GM21447 (cell line): ENCODE measurements around the gene ATXN1.

Experiments
- ATAC-seq: cut with Tn5 transposase; IDR thresholded peaks from one replicate; pipeline ENCODE4 v1.9.1; 2021; ENCODE audit not compliant: unreplicated experiment

Gene ATXN1

DNA sequence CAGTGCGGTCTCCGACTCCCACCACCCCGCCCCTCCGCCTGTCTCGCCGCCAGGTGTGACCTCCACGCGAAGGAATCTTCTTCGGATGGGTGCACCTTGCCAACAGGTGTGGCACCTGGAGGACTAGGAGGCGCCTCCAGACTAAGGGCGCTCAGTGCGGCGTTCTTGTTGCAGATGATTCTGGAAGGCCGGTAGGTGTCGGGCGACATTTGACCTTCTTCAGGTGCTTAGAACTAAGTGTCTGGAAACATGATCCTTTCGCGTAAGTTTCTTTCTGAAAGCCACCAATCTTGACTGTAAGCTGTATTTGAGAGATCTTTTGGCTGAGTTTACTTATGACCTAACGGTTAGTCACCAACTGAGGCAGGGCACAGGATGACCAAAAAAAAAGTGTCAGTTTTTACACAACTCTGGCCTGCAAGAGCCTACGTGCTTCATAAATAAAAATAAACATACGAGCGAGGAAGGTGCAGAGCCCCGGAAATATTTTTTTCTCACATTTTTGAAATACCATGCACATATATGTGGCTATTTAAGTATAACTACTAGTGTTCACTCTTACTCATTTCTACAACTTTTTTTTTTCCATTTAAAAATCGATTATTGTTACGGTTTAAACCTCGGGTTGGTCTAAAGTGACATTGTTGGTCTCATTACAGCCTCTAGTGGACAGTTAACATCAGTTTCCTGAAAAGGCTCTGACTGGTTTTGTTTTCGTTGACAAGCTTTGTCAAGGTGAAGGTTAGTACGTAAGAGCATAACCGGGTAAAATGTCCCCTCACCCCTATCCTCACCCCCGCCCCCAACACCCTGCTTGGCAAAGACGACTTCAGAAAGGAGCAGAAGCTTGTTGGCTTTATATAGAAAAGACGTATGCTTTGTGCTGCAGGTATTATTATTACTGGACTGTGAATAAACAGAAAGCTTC, 1.6 kb upstream of the ATXN1 start:
- ATAC-seq = peak; percentile 33

DNA sequence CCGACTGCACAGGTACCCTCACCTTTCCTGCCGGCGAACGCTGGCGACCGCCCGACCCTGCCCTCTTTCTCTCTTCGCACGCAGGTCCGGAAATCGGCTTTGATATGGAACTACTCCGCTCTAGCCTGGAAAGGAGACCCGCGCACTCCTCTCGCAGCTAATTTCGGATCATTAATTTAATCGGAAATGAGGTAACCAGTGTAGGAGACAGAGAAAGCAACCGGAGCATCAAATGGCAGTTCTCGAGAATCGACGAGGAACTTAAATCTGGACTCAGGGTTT, 949 bp upstream of the ATXN1 start:
- peak; percentile 8 for ATAC-seq

DNA sequence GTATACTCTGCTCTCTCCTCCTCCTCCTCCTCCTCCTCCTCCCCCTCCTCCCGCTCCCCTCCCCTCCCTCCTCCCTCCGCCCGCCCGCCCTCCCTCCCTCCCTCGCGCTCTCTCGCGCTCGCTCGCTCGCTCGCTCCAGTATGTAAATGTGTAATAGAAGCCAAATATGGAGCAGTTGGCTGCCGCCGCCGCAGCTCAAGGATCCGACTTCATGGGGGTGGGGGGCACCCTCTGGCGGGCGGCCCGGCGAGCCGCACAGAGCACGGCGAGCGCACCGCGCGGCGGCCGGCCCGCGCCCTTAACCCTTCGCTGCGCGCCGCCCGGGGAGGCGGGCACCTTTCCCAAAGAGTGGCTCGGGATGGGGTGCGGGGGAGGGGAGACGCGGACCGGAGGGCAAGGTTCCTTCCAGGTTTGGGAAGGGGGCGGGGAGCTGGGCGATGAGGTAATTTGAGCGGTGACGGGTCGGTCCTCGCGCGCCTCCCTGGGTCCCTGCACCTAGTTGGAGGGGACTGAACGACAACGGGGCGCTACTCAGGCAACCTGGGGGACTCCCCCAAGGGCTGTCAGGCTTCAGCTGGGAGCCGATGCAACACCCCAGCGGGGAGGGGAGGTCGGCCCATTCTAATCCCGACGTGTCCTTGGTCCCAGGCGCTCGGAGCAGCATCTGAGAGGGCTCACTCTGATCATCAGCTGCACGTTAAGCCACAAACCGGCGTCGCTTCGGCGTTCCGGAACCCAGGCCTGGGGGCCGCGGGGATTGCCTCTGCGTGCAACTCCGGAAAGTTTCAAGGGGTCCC, 409 bp upstream of the ATXN1 start:
- ATAC-seq = peak; percentile 55

DNA sequence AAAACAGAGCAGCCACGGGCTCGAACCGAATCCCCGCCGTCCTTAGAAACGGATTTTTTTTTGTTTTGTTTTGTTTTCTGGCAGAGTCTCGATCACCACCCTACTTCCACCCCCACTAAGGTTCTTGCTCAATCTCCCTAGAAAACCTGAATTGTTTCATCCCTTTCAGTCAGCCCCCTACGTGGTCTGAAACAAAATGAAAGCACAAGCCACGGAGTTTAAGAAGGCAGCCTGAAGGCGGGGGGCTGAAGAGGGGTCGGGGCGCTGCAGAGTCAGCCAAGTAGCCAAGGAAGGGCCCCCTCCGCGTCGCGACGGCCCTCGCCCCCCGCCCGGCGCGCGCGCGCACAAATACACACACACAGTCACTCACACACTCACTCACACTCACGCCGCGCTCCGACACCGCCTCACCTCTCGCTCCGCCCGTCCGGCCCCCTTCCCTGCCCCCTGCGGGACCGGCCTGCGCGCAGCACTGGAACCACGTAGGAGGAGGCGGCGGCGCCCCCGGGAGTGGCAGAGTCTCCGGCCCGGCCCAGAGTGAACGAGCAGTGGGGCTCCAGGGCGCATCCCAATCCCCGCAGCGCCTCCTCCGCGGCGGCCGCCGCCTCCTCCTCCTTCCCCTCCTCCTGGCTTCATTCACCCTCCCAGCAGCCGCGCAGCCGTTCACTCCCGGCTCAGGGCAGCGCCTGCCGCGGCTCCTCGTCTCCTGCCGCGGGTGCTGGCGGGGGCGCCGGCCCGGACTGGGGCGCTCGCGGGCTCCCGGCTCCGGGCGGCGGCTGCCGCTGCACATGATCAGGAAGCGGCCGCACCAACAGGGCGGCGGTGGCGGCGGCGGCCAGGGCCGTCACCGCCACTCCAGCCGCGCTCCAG, 1.4 kb downstream of the ATXN1 start:
- ATAC-seq = peak; percentile 29

DNA sequence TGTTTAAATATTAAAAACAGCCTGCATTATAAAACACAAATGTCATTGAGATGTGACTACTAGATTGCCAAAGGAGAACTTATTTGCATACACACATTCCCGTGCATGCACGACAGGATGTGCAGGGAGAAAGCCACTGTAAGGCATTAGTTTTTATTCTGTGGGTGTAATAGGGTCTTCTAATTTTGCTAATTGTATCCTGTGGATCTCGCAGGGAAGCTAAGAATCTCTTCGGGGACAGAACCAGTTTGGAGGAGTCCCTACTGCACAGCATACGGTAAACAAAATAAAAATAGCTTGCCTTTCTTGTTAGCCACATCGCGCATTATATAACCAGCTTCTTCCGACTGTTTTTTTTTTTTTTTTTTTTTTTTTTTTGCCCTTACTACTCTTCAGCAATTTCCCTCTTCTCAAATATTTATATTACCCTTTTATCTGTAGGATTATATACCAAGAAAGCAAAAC, 2.0 kb downstream of the ATXN1 start:
- ATAC-seq = no peak

DNA sequence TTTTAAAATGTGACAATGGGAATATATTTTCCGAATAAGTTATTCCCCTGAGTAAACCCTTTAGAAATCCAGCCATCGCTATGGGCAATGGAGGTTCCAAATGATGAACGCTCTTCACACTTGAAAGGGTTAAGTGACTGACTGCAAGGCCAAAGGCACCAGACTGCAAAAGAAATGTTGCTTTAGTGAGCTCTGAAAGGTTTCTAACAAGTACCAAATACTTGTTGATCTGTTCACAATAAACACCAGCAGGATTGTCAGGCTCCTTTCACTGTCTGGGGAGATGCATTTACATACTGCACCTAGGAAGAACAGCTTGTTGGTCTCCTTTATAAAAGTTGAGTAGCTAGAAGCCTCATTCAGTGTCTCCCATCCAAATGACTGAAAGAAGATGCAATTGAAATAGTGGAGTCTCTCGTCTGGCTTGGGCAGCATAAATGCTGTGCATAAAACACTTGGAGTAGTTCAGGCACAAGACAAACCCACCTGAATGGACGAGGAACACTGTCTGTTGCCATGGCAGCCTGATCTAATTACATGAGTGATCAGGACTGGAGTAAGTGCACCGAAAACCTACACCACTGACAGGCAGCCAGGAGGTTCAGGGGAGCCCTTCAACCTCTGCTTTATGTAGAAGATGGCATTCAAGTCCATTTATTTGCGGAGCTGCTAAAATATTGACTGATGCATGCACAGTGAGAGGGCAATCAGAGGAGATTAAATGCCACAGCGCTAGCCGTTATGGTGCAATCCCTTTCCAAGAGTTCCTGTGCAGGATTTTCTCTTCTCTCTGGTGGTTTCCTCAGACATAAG, 2.9 kb downstream of the ATXN1 start:
- no peak for ATAC-seq

DNA sequence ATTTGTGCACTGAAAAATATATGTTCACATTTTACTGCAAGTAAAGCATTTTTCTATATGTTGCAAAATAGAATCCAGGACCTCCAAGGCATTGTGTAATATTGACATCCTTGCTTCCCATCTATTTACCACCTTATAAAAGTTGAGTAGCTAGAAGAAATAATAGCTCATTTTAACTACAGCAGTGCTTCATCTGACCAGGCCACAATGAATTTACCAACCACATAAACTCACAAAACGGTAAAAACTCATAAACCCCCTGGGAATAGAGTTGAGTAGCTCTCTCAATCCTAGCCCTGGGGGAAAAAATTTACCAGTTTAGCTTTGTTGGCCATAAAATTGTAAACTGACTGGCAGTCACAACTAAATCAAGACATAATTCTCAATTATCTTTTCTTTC, 3.9 kb downstream of the ATXN1 start:
- no peak for ATAC-seq

DNA sequence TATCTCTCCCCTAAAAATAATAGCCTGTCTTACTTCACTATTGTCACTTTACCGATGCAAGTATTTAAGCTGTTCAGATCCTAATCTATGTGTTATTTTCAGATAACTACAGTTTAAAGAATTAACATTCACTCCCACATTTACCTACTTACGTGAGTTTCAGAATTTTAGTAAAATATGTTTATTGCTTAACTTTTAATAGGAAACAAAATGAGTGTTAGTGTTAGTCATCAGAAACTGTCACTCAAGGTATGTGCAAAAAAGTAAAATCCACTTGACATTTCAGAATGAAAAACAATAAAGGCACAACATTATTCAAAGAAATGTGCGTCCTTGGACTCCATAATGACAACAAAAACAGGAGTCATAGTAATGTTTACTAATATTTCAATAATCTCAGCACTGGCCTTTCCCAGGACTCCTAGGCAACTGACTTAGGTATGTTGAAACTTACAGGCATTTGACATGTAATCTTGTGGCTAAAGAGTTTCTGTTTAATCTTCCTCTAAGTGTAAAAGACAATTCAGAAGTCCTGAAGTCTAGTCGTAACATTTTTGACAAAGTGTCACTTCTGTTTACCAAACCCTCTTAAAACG, 4.5 kb downstream of the ATXN1 start:
- no peak for ATAC-seq

DNA sequence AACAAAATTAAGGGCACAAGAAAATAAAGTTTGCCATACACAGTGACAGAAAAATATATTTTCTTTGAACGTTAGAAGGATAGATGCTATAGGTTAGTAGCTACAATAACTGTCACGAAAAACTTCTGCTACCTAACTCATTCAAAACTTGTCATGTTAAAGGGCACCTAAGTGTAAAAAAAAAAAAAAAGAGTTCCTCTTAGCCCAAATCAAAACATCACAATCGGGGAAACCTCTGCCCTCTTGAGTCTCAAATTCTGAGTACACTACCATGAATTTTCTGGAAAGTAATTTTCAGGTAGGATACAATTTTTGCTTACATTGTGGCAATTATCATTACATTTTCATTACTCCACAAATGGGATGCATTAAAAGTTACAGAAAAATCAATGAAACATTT, 5.7 kb downstream of the ATXN1 start:
- ATAC-seq = no peak

DNA sequence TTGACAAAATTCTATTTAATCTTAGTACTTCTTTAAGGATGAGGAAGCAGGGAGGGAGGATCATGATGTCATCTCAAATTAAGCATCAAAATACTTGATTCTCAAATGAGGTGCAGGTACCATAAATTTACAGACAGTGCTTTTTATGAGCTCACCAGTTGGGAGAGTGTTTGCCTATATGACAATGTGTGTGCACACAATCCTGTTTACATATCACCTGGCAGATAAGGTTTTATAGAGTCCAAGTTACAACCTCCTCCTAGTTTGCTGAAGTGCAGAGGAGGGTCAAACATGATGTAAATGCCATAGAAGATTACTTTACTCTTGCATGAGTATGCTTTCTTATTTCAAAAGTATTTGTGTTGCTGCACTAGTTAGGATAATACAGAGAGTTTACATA, 6.4 kb downstream of the ATXN1 start:
- ATAC-seq = no peak

DNA sequence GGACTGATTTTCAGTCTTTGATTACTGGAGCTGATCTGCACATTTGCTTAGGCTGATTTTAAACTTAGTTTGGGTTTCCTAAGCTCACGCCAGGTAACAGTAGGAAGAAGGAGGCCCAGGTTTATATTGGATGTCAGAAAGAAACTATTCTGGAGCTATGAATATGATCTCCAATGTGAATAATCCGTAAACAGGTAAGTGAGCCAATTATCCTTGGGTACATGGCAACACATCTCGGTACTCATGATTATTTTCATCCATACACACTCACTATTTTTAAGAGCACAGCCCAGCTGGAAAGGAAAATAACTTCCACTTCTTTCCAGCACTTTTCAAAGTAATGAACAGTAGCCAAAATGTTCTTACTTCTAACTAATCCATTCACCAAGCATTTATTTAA, 7.0 kb downstream of the ATXN1 start:
- no peak for ATAC-seq

DNA sequence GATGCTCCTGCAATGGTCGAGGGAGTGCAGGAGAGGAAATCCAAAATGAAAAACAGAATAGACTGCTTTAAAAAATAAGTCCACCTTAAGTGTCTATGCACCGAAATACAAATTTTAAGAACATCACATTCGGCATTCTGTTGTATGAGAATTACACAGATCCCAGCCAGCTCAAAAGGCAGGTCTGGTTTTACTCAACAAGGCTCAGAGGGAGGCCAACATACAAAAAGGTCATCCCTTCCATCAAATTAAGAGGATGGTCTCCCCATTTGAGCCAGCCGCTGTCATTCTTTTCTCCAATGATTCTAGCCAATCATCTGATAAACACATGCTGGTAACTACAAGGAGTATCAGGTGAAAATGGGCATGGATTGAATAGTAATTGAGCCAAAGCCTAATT, 7.9 kb downstream of the ATXN1 start:
- no peak for ATAC-seq

DNA sequence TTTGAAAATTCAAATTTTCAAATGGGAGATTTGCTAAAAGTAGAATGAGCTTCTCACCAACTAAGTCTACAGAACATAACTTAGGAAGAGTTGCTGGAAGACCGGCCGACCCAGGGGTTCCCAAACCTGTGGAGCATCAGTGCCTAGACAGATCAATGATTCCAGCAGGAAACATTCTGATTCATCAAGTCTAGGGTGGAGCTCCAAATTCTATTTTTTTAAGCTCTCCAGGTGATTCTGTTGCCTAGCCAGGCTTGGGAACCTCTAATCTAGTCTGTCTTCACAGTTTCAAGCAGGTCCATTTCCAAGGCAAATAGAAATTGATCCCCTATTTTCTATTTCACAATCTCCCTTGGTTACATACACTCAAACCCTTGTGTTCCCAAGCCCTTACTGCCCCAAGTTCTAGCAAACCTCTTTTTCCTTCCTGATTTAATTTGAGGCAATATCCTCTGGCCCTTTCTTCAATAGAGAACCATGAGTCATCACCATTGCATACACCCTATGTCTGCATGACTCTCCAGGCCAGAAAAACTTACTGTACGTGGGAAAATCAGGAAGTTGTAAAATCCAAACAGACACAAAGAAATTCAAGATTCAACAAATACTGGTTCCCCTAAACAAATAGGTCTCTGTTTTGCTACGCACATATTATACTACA, 8.9 kb downstream of the ATXN1 start:
- ATAC-seq = no peak

DNA sequence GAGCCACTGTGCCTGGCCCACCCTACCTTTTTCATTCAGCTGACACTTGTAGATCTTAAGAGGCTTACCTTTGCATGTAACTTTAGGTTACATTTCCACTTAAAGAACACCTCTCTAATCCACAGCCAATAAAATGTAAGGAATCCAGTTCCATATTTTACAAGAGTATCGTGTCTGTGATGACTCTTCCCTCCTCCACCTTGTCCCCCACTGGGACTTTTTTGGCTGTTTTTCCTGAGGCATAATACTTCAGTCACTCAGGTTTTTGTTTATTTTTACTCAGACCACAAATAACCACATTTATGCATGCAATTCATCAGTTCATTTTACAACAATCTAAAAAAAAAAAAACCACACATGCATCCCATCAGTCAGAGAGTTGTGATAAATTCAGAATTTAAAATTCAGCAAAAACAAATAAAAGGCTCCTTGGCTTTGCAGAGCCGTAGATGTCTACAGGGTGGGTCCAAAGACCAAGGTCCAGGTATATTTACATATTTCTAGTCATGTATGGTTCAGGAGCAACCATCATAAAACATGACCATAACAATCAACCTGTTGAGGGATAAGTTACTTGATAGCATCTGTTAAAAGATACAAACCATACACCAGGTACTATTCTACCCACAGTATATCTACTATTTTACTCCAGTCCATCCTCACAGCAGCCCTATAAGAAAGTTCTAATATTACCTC, 9.9 kb downstream of the ATXN1 start:
- ATAC-seq = no peak

DNA sequence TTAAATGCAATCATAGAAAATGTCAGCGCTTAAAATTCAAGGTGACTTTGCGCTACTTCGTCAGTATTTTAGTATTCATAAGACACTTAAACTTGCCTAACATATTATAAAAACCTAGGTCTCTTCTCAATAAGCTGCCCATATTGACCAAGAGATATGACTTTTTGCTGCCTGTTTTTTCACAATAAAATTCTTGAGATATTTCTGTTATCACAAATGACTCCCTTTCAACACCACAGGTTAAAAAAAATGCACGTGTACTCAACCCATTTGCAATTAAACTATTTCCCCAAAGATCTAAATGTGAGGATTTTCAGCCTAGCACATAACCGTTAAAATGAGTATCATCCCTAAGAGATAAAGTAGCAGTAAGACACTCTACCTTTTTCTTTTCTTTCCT, 10.7 kb downstream of the ATXN1 start:
- no peak for ATAC-seq

DNA sequence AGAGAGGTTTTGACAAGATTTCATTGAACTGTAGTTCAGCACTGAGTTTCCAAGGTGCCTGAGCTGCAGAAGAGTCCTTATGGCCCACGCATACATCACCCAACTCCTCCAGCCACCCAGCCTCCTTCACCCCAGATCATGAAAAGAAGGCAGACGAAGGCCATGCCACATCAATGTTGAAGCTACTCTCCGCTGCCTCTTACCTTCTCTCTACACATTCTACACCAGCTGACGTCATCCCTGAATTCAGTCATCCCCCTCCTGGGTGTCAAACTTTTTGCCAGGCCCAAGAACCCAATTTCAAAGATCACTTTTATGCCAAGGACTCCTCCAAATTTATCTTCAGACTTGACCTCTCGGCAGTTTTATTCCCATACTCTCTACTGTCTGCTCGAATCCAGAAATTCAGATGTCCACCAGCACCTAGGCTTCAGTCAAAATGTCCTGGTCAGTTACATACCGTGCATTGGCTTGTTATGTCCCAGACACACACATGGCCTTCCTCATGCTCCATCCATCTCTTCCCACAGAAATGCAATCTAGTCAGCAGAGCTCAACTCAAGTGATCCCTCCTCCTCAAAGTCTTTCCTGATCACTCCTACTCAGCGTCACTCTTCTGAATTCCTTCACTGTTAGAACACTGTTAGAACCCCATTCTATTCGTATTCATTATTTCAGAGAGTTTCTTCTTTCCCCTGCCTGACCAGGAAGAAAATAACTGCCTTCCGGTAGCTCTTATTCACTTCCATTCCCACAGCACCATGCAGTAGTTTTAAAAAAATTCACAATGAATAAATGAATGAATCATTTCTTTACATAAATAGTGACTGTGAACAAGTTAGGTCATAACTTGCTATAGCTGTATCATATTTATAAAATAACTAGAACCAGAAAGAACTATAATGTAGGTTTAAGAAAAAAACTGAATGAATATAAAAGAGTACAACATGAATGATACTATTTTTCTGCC, 11.5 kb downstream of the ATXN1 start:
- ATAC-seq = no peak

DNA sequence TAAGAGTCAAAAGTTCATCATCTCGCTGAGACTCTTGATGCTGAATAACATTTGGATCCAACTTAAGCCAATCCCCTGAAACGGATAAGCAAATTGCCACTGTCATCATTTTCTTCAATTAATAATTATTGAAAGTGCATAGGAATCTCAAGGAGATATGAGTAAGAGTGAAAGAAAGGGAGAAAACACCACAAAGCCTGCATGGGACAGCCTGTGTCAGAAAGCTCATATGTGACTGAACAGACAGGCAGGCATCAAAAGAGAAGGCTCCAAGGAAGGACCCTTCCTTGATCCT, 13.3 kb downstream of the ATXN1 start:
- ATAC-seq = no peak
